HFFc6 (cell line): Measurements from ENCODE around the gene CTDNEP1. TPM values are rescaled to one million over a fixed set of nuclear protein-coding genes. Genes with fewer than 3 reads are reported as not detected.

Experiments
- DNase-seq: peaks from one replicate; pipeline ENCODE4 v3.0.0-alpha.2; 2018
- H3K27ac Mint-ChIP-seq: 2 replicates; pipeline ENCODE4 v1.8.0; 2020; ENCODE audit warnings: mild to moderate bottlenecking, mixed read lengths
- H3K27me3 Mint-ChIP-seq: 2 replicates; pipeline ENCODE4 v1.8.0; 2021; ENCODE audit warnings: mild to moderate bottlenecking, moderate library complexity, mixed read lengths; ENCODE audit not compliant: insufficient read depth
- H3K36me3 Mint-ChIP-seq: 2 replicates; pipeline ENCODE4 v1.8.0; 2021; ENCODE audit warnings: low read depth, mixed read lengths
- H3K4me1 Mint-ChIP-seq: 2 replicates; pipeline ENCODE4 v1.8.0; 2020; ENCODE audit warnings: low read depth, mixed read lengths
- H3K4me3 Mint-ChIP-seq: 2 replicates; pipeline ENCODE4 v1.8.0; 2020; ENCODE audit warnings: mild to moderate bottlenecking, moderate library complexity, mixed read lengths
- H3K9me3 Mint-ChIP-seq: 2 replicates; pipeline ENCODE4 v1.8.0; 2020; ENCODE audit warnings: mild to moderate bottlenecking, mixed read lengths
- total RNA-seq, 6 experiments: library from RNA; stranded (reverse); fragmentation: NEBNext Ultra II Directional; extraction: Animal tissue kit (Norgen Biotek cat#: 25700); gene quantifications; 2 replicates in 1 of 6; 3 replicates in 5 of 6; pipeline ENCODE4 v1.2.3, GENCODE V29; 2021
- TF ChIP-seq, protein P1 (sequence below): fragments of 200-600 bp; sonication (generic); IDR thresholded peaks from 2 replicates; pipeline ENCODE4 v1.5.0; 2021; ENCODE audit warnings: antibody characterized with exemption, mild to moderate bottlenecking

Gene CTDNEP1
- total RNA-seq, 6 experiments from 2014 or later = 127 to 168 (median 146) TPM

DNA sequence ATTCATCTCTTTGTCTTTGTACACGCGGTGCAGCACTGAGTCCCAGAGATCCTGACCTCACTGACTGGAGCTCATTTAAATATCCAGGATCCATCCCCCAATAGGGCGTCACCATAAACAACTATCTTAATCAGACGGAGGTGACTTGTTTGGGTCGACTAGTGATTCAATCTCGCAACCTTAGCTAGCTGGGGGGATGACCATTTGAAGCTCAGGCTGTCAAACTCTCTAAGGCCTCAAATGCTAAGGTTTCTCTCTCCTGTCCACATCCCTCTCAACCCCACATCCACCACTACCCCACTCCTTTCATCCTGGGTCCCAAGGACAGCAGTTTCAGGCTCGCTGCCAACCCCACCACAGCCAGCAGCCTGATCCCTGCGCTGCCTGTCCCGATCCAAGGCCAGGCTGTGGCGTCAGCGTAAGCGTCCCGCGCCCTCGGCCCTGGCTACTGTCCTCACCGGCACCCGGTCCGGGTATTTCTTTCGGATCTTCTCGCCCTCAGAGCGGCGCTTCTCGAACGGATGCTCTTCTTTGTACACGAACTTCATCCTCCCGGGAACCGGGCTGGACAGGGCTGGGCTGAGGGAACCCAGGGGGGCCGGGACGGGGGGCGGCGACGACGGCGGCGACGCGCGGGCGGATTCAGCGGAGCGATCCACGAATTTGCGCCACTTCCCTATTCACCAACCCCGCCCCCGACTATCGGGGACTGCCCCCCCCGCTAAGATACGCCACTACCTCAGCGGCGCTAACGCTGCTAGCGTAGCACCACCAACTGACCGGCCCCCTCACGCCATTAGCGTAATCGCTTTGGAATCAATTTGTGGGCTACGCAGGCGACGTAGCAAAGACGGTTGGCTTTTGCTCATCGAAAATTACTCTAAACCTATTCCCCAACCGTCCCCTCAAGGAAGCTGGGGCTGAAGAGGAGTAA lies 9.5 kb downstream of the CTDNEP1 start, which contains the start of gene GABARAP:
TSS of gene GABARAP (minus strand) at position 667 of the 934 bp plus-strand sequence. CDS start at position 548, 119 bp downstream.
- Mint-ChIP-seq H3K4me3 (peak within 1 kb of the TSS; percentile 88), H3K4me1 (peaks cover 35% of the 10 kb centered on the region), H3K27me3 (peaks cover 5% of the 10 kb centered on the region), H3K27ac (peak within 1 kb of the TSS; percentile 94), H3K9me3 (no peaks in the 10 kb centered on the region), H3K36me3 (peaks cover 37% of the 10 kb centered on the region)
- DNase-seq = peak; percentile 75
- TF ChIP-seq, protein P1, sequence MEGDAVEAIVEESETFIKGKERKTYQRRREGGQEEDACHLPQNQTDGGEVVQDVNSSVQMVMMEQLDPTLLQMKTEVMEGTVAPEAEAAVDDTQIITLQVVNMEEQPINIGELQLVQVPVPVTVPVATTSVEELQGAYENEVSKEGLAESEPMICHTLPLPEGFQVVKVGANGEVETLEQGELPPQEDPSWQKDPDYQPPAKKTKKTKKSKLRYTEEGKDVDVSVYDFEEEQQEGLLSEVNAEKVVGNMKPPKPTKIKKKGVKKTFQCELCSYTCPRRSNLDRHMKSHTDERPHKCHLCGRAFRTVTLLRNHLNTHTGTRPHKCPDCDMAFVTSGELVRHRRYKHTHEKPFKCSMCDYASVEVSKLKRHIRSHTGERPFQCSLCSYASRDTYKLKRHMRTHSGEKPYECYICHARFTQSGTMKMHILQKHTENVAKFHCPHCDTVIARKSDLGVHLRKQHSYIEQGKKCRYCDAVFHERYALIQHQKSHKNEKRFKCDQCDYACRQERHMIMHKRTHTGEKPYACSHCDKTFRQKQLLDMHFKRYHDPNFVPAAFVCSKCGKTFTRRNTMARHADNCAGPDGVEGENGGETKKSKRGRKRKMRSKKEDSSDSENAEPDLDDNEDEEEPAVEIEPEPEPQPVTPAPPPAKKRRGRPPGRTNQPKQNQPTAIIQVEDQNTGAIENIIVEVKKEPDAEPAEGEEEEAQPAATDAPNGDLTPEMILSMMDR = no peak

DNA sequence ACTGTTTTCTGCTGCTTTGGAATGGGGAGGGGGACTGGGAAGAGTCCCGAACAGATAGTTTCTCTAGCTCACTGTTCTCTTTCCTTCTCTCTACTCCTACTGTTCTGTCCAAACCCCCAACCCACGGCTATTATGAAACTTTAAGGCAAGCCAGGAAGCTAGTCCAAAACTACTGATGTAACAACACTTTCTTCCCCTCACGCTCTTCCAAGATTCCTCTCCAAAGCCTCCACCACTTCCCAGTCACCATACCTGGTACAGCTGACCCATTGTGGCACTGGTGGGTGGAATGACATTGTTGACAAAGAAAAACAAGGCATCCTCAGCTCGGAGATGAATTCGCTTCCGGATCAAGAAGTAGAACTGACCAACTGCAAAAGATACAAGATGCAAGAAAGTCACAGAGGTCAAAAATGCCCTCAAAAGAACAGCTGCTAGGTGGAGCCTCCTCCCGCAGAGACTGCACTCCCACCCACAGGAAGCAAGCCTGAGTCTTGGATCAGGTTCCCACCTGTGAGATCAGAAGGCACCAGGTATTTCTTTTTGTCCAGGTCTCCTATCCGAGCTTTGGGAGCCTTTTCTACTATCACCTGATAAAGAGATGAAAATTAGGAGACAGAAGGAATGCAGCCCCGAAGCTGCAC lies 10.3 kb downstream of the CTDNEP1 start:
- peak overlapping the region; percentile 94 for H3K27ac Mint-ChIP-seq
- DNase-seq = no peak
- H3K36me3 Mint-ChIP-seq = peaks cover 40% of the 10 kb centered on the region
- H3K9me3 Mint-ChIP-seq = no peaks in the 10 kb centered on the region
- TF ChIP-seq, protein P1 = no peak
- peaks cover 6% of the 10 kb centered on the region for H3K27me3 Mint-ChIP-seq
- peak overlapping the region; percentile 88 for H3K4me3 Mint-ChIP-seq
- H3K4me1 Mint-ChIP-seq = peaks cover 44% of the 10 kb centered on the region

- H3K4me1 Mint-ChIP-seq = peaks cover 52% of the 10 kb centered on the region
- H3K36me3 Mint-ChIP-seq = peaks cover 43% of the 10 kb centered on the region
- peak overlapping the region; percentile 94 for H3K27ac Mint-ChIP-seq
These were observed 11.2 kb downstream of the CTDNEP1 start for GRCh38 chr17:7240375-7240774.

GRCh38 chr17:7239091-7240027 lies 12.2 kb downstream of the CTDNEP1 start, which contains the start of gene PHF23:
Gene PHF23 (minus strand): TSS chr17:7239457. CDS start chr17:7239279, 178 bp downstream.
- Mint-ChIP-seq H3K9me3 (no peaks in the 10 kb centered on the region), H3K4me3 (peak within 1 kb of the TSS; percentile 93), H3K27ac (peak within 1 kb of the TSS; percentile 94), H3K27me3 (peaks cover 11% of the 10 kb centered on the region), H3K4me1 (peaks cover 62% of the 10 kb centered on the region), H3K36me3 (peaks cover 52% of the 10 kb centered on the region)
- DNase-seq = peak; percentile 99
- TF ChIP-seq, protein P1 = peak; percentile 35; the same call in 1 of the 2 replicates

More at GRCh38 chr17:7240375-7240774, 11.2 kb downstream of the CTDNEP1 start:
- TF ChIP-seq, protein P1 = no peak
- Mint-ChIP-seq H3K4me3 (peak overlapping the region; percentile 88), H3K9me3 (no peaks in the 10 kb centered on the region), H3K27me3 (peaks cover 6% of the 10 kb centered on the region)
- no peak for DNase-seq
